Measurements from ENCODE around the gene UST. TPM values are rescaled to one million over a fixed set of nuclear protein-coding genes. Genes with fewer than 3 reads are reported as not detected.

UST gene
- total RNA-seq, 4 donors from 2014 or later: 4.8 to 9.0 (median 7.8) TPM

DNA sequence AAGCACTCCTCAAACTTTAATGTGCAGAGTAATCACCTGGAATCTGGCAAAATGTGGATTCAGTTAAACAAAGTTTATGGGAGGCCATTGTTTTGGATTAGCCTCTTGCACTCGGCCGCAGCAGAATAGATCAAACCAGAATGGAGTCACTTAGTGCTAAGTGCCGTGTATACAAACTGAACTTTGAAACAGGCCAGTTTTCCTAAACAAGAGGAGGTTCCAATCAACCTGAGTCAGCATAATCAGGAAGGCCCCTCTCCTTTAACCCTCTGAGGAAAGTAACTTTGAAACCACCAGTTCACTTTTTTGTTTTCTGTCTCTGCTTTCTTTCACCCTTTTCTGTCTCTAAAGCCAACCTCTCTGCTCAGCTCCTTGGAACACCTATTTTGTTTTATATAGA is 92.2 kb downstream of the UST start:
- 50 to 60% methylated on average over 1 to 3 of the region's 3 CpGs for WGBS, 2 donors (ENCODE audit: low coverage in 1 of 2)
- no peak for DNase-seq
- H3K4me3 ChIP-seq: no peak overlapping the region
- TF ChIP-seq POLR2A (IDR thresholded peaks at IDR 0.05): no peak
- TF ChIP-seq, protein P1, sequence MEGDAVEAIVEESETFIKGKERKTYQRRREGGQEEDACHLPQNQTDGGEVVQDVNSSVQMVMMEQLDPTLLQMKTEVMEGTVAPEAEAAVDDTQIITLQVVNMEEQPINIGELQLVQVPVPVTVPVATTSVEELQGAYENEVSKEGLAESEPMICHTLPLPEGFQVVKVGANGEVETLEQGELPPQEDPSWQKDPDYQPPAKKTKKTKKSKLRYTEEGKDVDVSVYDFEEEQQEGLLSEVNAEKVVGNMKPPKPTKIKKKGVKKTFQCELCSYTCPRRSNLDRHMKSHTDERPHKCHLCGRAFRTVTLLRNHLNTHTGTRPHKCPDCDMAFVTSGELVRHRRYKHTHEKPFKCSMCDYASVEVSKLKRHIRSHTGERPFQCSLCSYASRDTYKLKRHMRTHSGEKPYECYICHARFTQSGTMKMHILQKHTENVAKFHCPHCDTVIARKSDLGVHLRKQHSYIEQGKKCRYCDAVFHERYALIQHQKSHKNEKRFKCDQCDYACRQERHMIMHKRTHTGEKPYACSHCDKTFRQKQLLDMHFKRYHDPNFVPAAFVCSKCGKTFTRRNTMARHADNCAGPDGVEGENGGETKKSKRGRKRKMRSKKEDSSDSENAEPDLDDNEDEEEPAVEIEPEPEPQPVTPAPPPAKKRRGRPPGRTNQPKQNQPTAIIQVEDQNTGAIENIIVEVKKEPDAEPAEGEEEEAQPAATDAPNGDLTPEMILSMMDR (IDR thresholded peaks at IDR 0.05): no peak
- no peak for TF ChIP-seq POLR2AphosphoS5 (IDR thresholded peaks at IDR 0.05)
- no peak overlapping the region for H3K27ac ChIP-seq
- intact Hi-C loops (cut with DNase I; ENCODE audit: low total_unique reads) (no loop called here), in situ Hi-C loops (cut with MboI; ENCODE audit: low pct_ligation_motif_present in 1 of 4, low pct_unique_long_range_greater_than_20kb in 1 of 4, low sequenced_read_pairs in 3 of 4) (no loop called here)
- no peaks in the 10 kb centered on the region for H3K27me3 ChIP-seq
- no peaks in the 10 kb centered on the region for H3K4me1 ChIP-seq
- H3K36me3 ChIP-seq: no peaks in the 10 kb centered on the region
- H3K9me3 ChIP-seq: no peaks in the 10 kb centered on the region

DNA sequence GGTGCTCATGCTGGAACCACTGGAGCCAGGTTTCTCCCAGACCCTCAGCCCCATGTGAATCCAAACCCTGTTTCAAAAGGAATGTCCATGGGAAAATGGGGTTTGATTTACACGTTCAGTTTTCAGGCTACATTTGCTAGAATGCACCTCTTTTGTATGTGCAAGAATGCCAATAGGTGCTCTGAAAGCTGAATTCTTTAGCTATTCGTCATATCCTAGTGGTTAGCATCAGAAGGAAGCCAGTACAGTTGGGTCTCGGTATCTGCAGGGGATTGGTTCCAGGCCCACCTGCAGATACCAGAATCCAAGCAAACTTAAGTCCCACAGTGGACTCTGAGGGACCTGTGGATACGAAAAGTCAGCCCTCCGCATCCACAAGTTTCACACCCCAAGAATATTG is 93.4 kb downstream of the UST start:
- no peak for TF ChIP-seq EP300 (IDR thresholded peaks at IDR 0.05; ENCODE audit: low read depth)
- no peak for TF ChIP-seq POLR2AphosphoS5 (IDR thresholded peaks at IDR 0.05)
- TF ChIP-seq, protein P1 (IDR thresholded peaks at IDR 0.05): no peak
- TF ChIP-seq POLR2A (IDR thresholded peaks at IDR 0.05): no peak
- Histone ChIP-seq H3K27me3 (no peaks in the 10 kb centered on the region), H3K4me1 (no peaks in the 10 kb centered on the region), H3K9me3 (no peaks in the 10 kb centered on the region), H3K4me3 (no peak overlapping the region), H3K36me3 (no peaks in the 10 kb centered on the region), H3K27ac (no peak overlapping the region)
- WGBS, 2 donors (ENCODE audit: low coverage in 1 of 2): 14 to 76% methylated on average over 1 to 5 of the region's 5 CpGs
- intact Hi-C loops (cut with DNase I; ENCODE audit: low total_unique reads) (no loop called here), in situ Hi-C loops (cut with MboI; ENCODE audit: low pct_ligation_motif_present in 1 of 4, low pct_unique_long_range_greater_than_20kb in 1 of 4, low sequenced_read_pairs in 3 of 4) (no loop called here)
- DNase-seq: no peak

DNA sequence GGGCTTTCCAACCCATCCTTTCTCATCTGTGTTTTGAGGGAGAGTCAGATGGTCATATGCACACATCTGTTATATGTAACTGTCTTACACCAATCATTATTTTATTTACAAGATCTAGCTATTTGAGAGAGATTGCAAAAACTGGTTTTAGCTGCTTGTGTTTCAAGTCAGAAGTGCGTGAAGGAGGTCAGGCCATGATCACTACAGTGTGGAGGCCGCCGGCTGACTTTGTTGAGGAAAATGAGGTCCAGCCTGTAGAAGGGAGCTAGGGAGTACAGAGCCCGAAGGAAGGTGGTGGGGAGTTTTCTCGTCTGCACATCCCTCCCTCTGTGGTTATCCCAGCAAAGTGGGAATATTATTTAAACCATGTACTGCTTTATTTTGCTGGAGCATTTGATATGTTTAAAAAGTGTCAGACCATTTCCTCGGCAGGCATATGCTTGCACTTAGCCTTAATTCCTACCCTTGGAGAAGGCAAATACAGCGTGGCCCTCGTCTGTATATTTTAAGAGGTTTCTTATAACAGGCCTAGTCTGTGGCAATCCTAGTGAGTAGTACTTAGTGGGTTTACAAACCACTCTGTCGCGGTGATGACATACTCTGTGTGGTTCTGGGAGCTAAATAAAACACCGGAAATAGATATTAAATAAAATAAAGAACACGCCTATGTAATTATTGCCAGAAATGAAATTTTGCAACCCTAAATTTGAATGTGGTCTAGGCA is 95.6 kb downstream of the UST start:
- no peak for DNase-seq
- intact Hi-C loops (cut with DNase I; ENCODE audit: low total_unique reads): no loop called here
- TF ChIP-seq, protein P1 (IDR thresholded peaks at IDR 0.05): no peak
- TF ChIP-seq POLR2A (IDR thresholded peaks at IDR 0.05): no peak
- TF ChIP-seq POLR2AphosphoS5 (IDR thresholded peaks at IDR 0.05): no peak
- TF ChIP-seq EP300 (IDR thresholded peaks at IDR 0.05; ENCODE audit: low read depth): no peak
- Histone ChIP-seq H3K9me3 (no peaks in the 10 kb centered on the region), H3K27me3 (no peaks in the 10 kb centered on the region), H3K27ac (no peak overlapping the region), H3K36me3 (no peaks in the 10 kb centered on the region), H3K4me1 (peaks cover 0 to 4% (median under 1%) of the 10 kb centered on the region in 4 donors), H3K4me3 (no peak overlapping the region)
- WGBS, 2 donors (ENCODE audit: low coverage in 1 of 2): 73 to 84% methylated on average over 10 to 12 of the region's 12 CpGs
- in situ Hi-C loops (cut with MboI; ENCODE audit: low pct_ligation_motif_present in 1 of 4, low pct_unique_long_range_greater_than_20kb in 1 of 4, low sequenced_read_pairs in 3 of 4): no loop called here

DNA sequence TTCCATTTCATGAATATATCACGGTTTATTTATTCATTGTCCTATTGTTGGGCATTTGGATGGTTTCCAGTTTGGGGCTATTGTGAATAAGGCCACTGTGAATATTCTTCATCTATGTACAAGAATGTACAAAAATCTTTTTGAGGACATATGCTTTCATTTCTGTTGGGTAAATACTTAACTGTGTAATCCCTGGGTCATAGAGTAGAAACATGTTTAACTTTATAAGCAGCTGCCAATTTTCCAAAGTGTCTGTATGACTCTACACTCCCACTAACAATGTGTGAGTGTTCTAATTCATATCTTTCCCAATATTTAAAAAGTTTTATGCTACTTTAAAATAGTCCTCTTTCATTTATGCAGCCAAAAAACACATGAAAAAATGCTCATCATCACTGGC is 98.6 kb downstream of the UST start:
- 65 to 80% methylated on average over 1 of the region's 1 CpG for WGBS, 2 donors (ENCODE audit: low coverage in 1 of 2)
- H3K27ac ChIP-seq: no peak overlapping the region
- intact Hi-C loops (cut with DNase I; ENCODE audit: low total_unique reads): no loop called here
- H3K27me3 ChIP-seq: no peaks in the 10 kb centered on the region
- no peaks in the 10 kb centered on the region for H3K9me3 ChIP-seq
- in situ Hi-C loops (cut with MboI; ENCODE audit: low pct_ligation_motif_present in 1 of 4, low pct_unique_long_range_greater_than_20kb in 1 of 4, low sequenced_read_pairs in 3 of 4): no loop called here
- H3K4me1 ChIP-seq: peaks cover 0 to 4% (median 2%) of the 10 kb centered on the region in 4 donors
- no peak overlapping the region for H3K4me3 ChIP-seq
- DNase-seq: no peak
- H3K36me3 ChIP-seq: no peaks in the 10 kb centered on the region
- TF ChIP-seq, protein P1 (IDR thresholded peaks at IDR 0.05): no peak
- TF ChIP-seq EP300 (IDR thresholded peaks at IDR 0.05; ENCODE audit: low read depth) (no peak), POLR2A (IDR thresholded peaks at IDR 0.05) (no peak), POLR2AphosphoS5 (IDR thresholded peaks at IDR 0.05) (no peak)
